Fibroblast of skin of right quadriceps (primary cell): ENCODE data around the gene TRUB1.

ENCODE experiments used
- DNase-seq: peaks from one replicate; pipeline ENCODE4 v3.0.0-alpha.2; 2013

Gene TRUB1

GRCh38 chr10:114987995-114988394 is 50.0 kb downstream of the TRUB1 start:
- peak; percentile 67 for DNase-seq

GRCh38 chr10:114990586-114990985 is 52.6 kb downstream of the TRUB1 start:
- DNase-seq = no peak

- no peak for DNase-seq
Observed at GRCh38 chr10:114990991-114991390, 53.0 kb downstream of the TRUB1 start.

- no peak for DNase-seq
Observed at GRCh38 chr10:114992189-114992775, 54.3 kb downstream of the TRUB1 start.

- peak; percentile 65 for DNase-seq
Observed at GRCh38 chr10:114995468-114996247, 57.7 kb downstream of the TRUB1 start.

- peak; percentile 55 for DNase-seq
Observed at GRCh38 chr10:114996542-114996941, 58.5 kb downstream of the TRUB1 start.

GRCh38 chr10:114998993-114999392 is 61.0 kb downstream of the TRUB1 start:
- no peak for DNase-seq

GRCh38 chr10:115001506-115002381 is 63.7 kb downstream of the TRUB1 start:
- no peak for DNase-seq

- DNase-seq = no peak
Observed at GRCh38 chr10:115003396-115003795, 65.4 kb downstream of the TRUB1 start.

- no peak for DNase-seq
Observed at GRCh38 chr10:115004236-115004862, 66.4 kb downstream of the TRUB1 start.

- DNase-seq = no peak
Observed at GRCh38 chr10:115005771-115006170, 67.8 kb downstream of the TRUB1 start.

- DNase-seq = no peak
Observed at GRCh38 chr10:115018185-115018931, 80.4 kb downstream of the TRUB1 start.

GRCh38 chr10:115020449-115020848 is 82.5 kb downstream of the TRUB1 start:
- no peak for DNase-seq

- no peak for DNase-seq
Observed at GRCh38 chr10:115022733-115023132, 84.7 kb downstream of the TRUB1 start.

GRCh38 chr10:115023715-115024114 is 85.7 kb downstream of the TRUB1 start:
- no peak for DNase-seq

- no peak for DNase-seq
Observed at GRCh38 chr10:115024371-115024770, 86.4 kb downstream of the TRUB1 start.

GRCh38 chr10:115026056-115026745 is 88.2 kb downstream of the TRUB1 start:
- no peak for DNase-seq

GRCh38 chr10:115026746-115027140 is 88.7 kb downstream of the TRUB1 start:
- DNase-seq = no peak
